Peyer's patch (tissue), 4 donors: ENCODE results near the gene TIMM10B.

ENCODE experiments used
- CTCF ChIP-seq, 6 experiments: fragments of 450-650 bp in 4 of 6; fragments of 200-600 bp in 2 of 6; sonication (generic) in 1 of 6; IDR thresholded peaks; one replicate each; pipeline ENCODE4 v1.5.1; 2017 to 2019; ENCODE audit warnings: antibody characterized with exemption in 6 of 6, mild to moderate bottlenecking in 3 of 6, moderate library complexity in 1 of 6
- POLR2A ChIP-seq, 2 donors: fragments of 450-650 bp; IDR thresholded peaks; one replicate each; pipeline ENCODE4 v1.5.1; 2017; ENCODE audit warnings: antibody characterized with exemption in 2 of 2, mild to moderate bottlenecking in 2 of 2, moderate library complexity in 2 of 2

GRCh38 chr11:6486256-6486655 lies 5.0 kb downstream of the TIMM10B start:
- TF ChIP-seq CTCF (IDR thresholded peaks at IDR 0.05) (no peak), POLR2A (IDR thresholded peaks at IDR 0.05) (no peak)
